HG03558 (cell line): ENCODE data around the gene PRPF18.
"Not testable (repeated sequence)": the region's sequence is repeated elsewhere in the genome, so short reads cannot be mapped to it uniquely, and the experiment has no call there.

Experiments used
- ATAC-seq: cut with Tn5 transposase; IDR thresholded peaks from one replicate; pipeline ENCODE4 v1.9.1; 2021; ENCODE audit warnings: moderate number of reproducible peaks; ENCODE audit not compliant: unreplicated experiment; ENCODE audit errors: extremely low read depth

Gene PRPF18

DNA sequence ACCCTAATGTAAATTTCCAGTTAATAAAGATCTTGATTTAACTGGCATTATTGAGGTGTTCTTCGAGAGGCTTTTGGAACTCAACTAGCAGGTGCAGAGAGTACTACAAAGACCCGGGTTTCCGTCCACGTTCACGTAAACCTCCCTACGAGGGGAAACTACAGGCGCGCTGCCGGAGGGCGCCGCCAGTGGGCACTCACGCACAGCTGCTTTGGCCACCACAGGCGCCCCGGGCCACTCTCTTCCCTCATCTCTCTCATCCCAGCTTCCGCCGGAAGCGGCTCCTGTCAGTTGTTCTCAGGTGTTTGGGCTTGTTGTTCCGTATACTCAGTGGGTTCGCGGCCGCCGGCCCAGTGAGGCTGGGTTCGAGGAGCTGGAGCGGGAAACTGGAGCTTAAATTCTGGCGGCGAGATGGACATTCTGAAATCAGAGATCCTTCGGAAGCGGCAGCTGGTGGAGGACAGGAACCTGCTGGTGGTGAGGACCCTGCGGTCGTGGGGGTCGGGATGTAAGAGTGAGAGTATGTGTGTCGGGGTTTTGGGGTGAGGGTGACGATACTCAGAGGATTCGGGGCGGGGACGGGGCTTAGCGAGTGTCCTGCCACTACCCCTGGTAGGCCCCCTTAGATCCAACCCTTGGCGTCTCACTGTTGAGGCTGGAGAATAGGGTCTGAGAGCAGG lies at the start of gene PRPF18:
PRPF18 (plus strand) TSS at position 290 of the 680 bp plus-strand sequence; CDS start at position 412, 122 bp downstream.
- peak; percentile 99 for ATAC-seq

DNA sequence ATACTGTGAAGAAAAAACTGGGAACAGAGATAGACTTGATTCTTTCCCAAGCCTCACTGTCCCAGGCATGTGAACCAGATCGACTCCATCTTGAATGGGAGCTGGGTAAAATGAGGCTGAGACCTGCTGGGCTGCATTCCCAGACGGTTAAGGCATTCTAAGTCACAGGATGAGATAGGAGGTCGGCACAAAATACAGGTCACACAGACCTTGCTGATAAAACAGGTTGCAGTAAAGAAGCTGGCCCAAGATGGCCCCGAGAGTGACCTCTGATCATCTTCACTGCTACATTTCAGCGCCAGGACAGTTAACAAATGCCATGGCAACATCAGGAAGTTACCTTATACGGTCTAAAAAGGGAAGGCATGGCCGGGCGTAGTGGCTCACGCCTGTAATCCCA lies 48.8 kb upstream of the PRPF18 start:
- ATAC-seq: not testable (repeated sequence)

DNA sequence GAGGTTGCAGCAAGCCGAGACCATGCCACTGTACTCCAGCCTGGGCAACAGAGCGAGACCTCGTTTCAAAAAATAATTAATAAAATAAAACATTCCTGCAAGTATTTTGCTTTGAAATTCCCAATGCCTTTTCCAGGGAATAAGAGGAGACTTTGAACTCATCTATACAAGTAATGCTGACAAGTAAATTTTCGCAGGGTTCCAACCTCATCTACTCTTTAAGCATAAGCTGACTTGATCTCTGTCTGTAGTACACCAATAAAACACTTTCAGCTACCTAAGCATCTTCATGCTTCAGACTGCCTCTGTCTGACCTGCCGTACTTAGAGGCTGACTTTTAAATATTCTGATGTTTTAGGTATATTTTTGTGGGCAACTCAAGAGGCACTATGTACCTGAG lies 44.2 kb upstream of the PRPF18 start:
- no peak for ATAC-seq

DNA sequence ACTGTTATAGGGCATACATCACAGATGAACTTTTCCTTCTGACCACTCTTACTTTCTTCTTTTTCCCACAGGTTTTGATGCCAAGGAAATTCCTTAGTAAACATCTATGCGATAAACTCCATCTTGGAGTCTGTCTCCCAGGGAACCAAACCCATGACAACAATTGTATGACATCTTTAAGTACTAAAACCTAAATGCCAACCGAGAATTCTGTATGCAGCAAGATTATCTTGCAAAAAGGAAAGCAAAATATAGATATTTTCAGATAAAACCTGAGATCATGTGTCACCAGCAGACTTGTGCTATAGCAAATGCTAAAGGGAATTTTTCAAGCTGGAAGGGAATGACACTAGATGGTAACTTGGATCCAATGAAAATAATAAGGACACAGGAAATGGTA lies 36.0 kb upstream of the PRPF18 start:
- no peak for ATAC-seq

- ATAC-seq: no peak
Observed at GRCh38 chr10:13555884-13556510, 30.8 kb upstream of the PRPF18 start.

- ATAC-seq: no peak
Observed at GRCh38 chr10:13559124-13559700, 27.6 kb upstream of the PRPF18 start.

- ATAC-seq: no peak
Observed at GRCh38 chr10:13560597-13560996, 26.2 kb upstream of the PRPF18 start.

- no peak for ATAC-seq
Observed at GRCh38 chr10:13563481-13564445, 23.0 kb upstream of the PRPF18 start.

- ATAC-seq: no peak
Observed at GRCh38 chr10:13564576-13564975, 22.2 kb upstream of the PRPF18 start.

- no peak for ATAC-seq
Observed at GRCh38 chr10:13567030-13567429, 19.7 kb upstream of the PRPF18 start.

- no peak for ATAC-seq
Observed at GRCh38 chr10:13571541-13571940, 15.2 kb upstream of the PRPF18 start.

DNA sequence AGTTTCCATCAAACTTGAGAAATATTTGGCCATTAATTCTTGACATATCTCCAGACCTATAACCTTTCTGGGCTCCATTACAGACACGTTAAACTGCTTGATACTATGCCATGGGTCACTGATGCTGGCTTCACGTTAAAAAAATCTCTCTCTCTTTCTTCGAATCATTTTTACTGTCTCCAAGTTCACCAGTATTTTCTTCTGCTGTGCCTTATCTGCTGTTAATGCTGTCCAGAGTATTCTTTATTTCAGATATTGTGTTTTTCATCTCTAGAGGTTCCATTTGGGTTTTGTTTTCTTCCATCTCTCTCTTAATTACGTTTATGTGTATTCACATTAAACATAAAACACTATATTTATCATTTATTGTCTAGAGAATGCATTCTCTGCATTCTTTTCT lies 12.8 kb upstream of the PRPF18 start:
- no peak for ATAC-seq

DNA sequence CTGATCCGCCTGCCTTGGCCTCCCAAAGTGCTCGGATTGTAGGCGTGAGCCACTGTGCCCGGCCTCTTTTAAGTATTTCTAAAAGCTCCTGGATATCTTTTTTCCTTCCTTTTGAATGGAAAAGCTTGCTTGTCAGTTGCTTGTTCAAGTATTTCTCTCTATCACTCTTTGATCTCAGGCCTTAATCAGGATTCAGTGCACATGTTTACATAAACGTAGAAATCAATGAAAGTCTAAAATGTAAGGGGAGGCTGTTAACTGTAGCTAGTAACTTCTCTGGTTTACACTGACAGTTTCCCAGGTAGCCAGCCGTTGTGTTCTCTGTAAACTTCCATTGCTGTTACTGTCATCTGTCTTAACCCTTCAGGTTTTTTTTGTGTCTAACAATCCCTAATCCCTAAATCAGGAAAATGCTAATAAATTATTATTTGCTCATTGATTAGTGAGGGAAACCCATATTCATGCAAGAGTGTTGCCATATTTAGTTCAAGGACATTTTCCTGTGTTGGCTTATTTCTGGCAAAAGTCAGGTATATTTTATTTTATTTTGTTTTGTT lies 1.5 kb upstream of the PRPF18 start:
- no peak for ATAC-seq

- ATAC-seq: no peak
Observed at GRCh38 chr10:13585943-13586342, 822 bp upstream of the PRPF18 start.

- no peak for ATAC-seq
Observed at GRCh38 chr10:13587391-13587790, 626 bp downstream of the PRPF18 start.

- ATAC-seq: no peak
Observed at GRCh38 chr10:13589316-13589715, 2.6 kb downstream of the PRPF18 start.

GRCh38 chr10:13590886-13591285 lies 4.1 kb downstream of the PRPF18 start:
- ATAC-seq: no peak

DNA sequence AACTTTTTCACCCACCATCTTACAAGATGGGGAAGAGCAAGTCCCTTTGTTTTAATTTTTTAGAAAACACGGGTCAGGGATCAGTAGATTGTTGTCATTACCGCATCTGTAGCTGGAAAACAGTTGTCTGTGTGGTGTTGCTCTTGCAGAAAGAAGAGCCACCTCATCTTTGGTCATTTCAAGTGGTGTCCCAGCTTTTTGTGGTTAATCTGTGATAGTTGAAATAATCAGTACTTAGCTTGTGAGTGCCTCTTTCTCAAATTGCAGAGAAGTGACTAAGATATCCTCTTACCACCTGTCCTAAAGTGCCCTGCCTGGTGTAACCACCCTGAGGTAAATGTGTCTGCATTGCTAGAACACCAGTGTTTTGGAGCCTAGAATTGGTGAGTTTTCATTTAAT lies 5.5 kb downstream of the PRPF18 start:
- ATAC-seq: no peak

DNA sequence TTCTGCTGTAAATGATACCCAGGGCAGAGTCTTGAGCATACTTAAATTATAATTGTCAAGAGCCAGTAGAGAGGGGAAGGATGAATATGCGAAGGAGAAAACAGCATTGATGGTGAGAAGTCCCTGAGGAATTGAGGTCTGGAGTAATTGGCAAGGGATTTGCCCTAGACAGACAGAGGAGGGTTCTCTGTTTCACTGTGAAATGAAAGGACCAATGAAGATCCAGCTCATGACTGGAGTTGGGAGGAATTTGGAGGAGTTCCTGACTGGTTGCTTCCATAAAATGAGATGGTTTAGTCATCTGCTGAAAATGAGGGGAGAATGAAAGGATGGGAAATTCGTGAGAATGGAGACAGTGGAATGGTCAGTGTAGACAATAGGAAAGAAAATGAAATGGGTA lies 6.8 kb downstream of the PRPF18 start:
- ATAC-seq: no peak

GRCh38 chr10:13594641-13595040 lies 7.9 kb downstream of the PRPF18 start:
- ATAC-seq: no peak
